Measurements from ENCODE around the gene RASSF8. TPM values are rescaled to one million over a fixed set of nuclear protein-coding genes. Genes with fewer than 3 reads are reported as not detected.

Gene RASSF8
- total RNA-seq, 1 donor from 2014 or later, result 39.5 TPM

DNA sequence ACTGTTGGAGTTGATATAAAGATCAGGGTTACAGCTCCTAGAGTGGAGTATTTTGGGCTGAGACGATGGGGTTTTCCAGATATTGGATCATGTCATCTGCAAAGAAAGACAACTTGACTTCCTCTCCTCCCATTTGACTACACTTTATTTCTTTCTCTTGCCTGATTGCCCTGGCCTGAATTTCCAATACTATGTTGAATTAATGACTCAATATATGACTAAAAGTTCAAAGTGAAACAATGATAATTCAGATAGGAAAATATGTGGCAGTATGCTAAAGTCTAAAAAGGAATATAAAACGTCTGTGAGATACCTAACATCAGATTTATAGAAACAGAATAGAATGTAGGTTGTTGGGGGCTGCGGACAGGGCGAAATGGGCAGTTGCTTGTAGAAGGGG is 94.2 kb downstream of the RASSF8 start:
- H3K4me3 ChIP-seq (ENCODE audit: insufficient read depth, low read depth, low read length), result no peak overlapping the region
- TF ChIP-seq, protein P1, sequence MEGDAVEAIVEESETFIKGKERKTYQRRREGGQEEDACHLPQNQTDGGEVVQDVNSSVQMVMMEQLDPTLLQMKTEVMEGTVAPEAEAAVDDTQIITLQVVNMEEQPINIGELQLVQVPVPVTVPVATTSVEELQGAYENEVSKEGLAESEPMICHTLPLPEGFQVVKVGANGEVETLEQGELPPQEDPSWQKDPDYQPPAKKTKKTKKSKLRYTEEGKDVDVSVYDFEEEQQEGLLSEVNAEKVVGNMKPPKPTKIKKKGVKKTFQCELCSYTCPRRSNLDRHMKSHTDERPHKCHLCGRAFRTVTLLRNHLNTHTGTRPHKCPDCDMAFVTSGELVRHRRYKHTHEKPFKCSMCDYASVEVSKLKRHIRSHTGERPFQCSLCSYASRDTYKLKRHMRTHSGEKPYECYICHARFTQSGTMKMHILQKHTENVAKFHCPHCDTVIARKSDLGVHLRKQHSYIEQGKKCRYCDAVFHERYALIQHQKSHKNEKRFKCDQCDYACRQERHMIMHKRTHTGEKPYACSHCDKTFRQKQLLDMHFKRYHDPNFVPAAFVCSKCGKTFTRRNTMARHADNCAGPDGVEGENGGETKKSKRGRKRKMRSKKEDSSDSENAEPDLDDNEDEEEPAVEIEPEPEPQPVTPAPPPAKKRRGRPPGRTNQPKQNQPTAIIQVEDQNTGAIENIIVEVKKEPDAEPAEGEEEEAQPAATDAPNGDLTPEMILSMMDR (IDR thresholded peaks at IDR 0.05; ENCODE audit: insufficient read depth, low read depth, low read length), result no peak
- no peak for TF ChIP-seq EZH2 (IDR thresholded peaks at IDR 0.05; ENCODE audit: insufficient read depth, low read length)
- no peaks in the 10 kb centered on the region for H3K9me3 ChIP-seq (ENCODE audit: insufficient read depth, low read depth, low read length)
- peaks cover 4% of the 10 kb centered on the region for H3K36me3 ChIP-seq (ENCODE audit: insufficient read depth, low read length)
- no peaks in the 10 kb centered on the region for H3K27me3 ChIP-seq (ENCODE audit: insufficient read depth, low read length)
- Mint-ChIP-seq H3K27ac (ENCODE audit: unreplicated experiment) (no peak overlapping the region), H3K36me3 (ENCODE audit: low read depth, unreplicated experiment) (no peaks in the 10 kb centered on the region), H3K4me1 (ENCODE audit: low read depth, unreplicated experiment) (peaks cover 6% of the 10 kb centered on the region), H3K4me3 (ENCODE audit: unreplicated experiment) (no peak overlapping the region), H3K9me3 (ENCODE audit: unreplicated experiment) (peaks cover under 1% of the 10 kb centered on the region), H3K27me3 (ENCODE audit: low read depth, unreplicated experiment) (no peaks in the 10 kb centered on the region)
- no peak overlapping the region for H3K9ac ChIP-seq (ENCODE audit: low read length)
- no peak overlapping the region for H3K27ac ChIP-seq (ENCODE audit: low read depth, low read length)
- DNase-seq (ENCODE audit: low read depth), result no peak
- H3K4me2 ChIP-seq (ENCODE audit: low read length), result peak overlapping the region; percentile 12
- H3K4me1 ChIP-seq (ENCODE audit: insufficient read depth, low read length), result peaks cover 11% of the 10 kb centered on the region
- peaks cover 72% of the 10 kb centered on the region for H3K79me2 ChIP-seq (ENCODE audit: insufficient read depth, low read length)
- no peak overlapping the region for H2AFZ ChIP-seq (ENCODE audit: low read depth, low read length)
- H4K20me1 ChIP-seq (ENCODE audit: insufficient read depth, low read length), result peaks cover 30% of the 10 kb centered on the region
- no peak for FAIRE-seq

DNA sequence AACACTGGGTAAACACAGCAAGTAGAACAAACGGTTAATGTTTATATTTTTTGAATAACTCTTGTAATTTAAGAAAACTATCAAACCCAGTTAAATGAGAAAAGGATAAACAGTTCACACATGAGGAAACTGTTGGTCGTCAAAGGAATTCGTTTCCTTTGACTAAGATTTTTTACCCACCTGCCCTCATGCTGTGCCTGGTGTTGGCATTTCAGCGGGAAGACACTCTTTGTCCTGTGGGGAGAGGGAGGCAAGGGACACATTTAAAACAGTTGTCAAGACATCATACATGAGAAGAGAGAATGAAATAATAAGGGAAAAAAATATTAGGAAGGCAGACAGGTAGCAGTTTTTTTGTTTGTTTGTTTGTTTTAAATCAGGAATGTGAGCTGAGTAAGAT is 95.9 kb downstream of the RASSF8 start:
- TF ChIP-seq EZH2 (IDR thresholded peaks at IDR 0.05; ENCODE audit: insufficient read depth, low read length), result no peak
- TF ChIP-seq, protein P1 (IDR thresholded peaks at IDR 0.05; ENCODE audit: insufficient read depth, low read depth, low read length), result no peak
- H3K27ac ChIP-seq (ENCODE audit: low read depth, low read length), result no peak overlapping the region
- Mint-ChIP-seq H3K9me3 (ENCODE audit: unreplicated experiment) (no peaks in the 10 kb centered on the region), H3K27ac (ENCODE audit: unreplicated experiment) (no peak overlapping the region), H3K4me3 (ENCODE audit: unreplicated experiment) (no peak overlapping the region), H3K27me3 (ENCODE audit: low read depth, unreplicated experiment) (no peaks in the 10 kb centered on the region), H3K36me3 (ENCODE audit: low read depth, unreplicated experiment) (no peaks in the 10 kb centered on the region), H3K4me1 (ENCODE audit: low read depth, unreplicated experiment) (peaks cover 6% of the 10 kb centered on the region)
- DNase-seq (ENCODE audit: low read depth) (no peak), FAIRE-seq (no peak)
- no peak overlapping the region for H3K9ac ChIP-seq (ENCODE audit: low read length)
- H2AFZ ChIP-seq (ENCODE audit: low read depth, low read length), result no peak overlapping the region
- no peaks in the 10 kb centered on the region for H3K27me3 ChIP-seq (ENCODE audit: insufficient read depth, low read length)
- peaks cover 8% of the 10 kb centered on the region for H3K4me1 ChIP-seq (ENCODE audit: insufficient read depth, low read length)
- H3K9me3 ChIP-seq (ENCODE audit: insufficient read depth, low read depth, low read length), result no peaks in the 10 kb centered on the region
- no peak overlapping the region for H3K4me3 ChIP-seq (ENCODE audit: insufficient read depth, low read depth, low read length)
- peaks cover 56% of the 10 kb centered on the region for H3K79me2 ChIP-seq (ENCODE audit: insufficient read depth, low read length)
- peaks cover 20% of the 10 kb centered on the region for H4K20me1 ChIP-seq (ENCODE audit: insufficient read depth, low read length)
- H3K36me3 ChIP-seq (ENCODE audit: insufficient read depth, low read length), result peaks cover 4% of the 10 kb centered on the region
- H3K4me2 ChIP-seq (ENCODE audit: low read length), result no peak overlapping the region

DNA sequence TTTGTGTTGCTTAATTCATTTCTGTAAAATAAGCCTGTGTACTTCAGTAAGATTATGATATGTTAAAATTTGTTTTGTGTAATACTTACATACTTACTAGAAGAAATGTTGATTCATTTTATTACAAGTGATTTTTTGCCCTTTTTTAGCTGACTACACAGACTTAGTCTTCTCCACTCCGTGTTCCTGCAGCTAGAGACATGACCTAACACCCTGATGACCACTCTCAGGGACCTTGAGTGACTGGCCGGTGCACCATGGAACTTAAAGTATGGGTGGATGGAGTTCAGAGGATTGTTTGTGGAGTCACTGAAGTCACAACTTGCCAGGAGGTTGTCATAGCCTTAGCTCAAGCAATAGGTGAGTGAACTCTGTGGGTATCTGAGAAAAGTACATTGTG is 96.6 kb downstream of the RASSF8 start:
- H3K4me1 Mint-ChIP-seq (ENCODE audit: low read depth, unreplicated experiment), result peaks cover 6% of the 10 kb centered on the region
- no peak for FAIRE-seq
- Histone ChIP-seq H3K79me2 (ENCODE audit: insufficient read depth, low read length) (peaks cover 52% of the 10 kb centered on the region), H3K27ac (ENCODE audit: low read depth, low read length) (no peak overlapping the region), H3K9me3 (ENCODE audit: insufficient read depth, low read depth, low read length) (no peaks in the 10 kb centered on the region), H3K9ac (ENCODE audit: low read length) (no peak overlapping the region), H3K36me3 (ENCODE audit: insufficient read depth, low read length) (peaks cover 4% of the 10 kb centered on the region), H3K4me3 (ENCODE audit: insufficient read depth, low read depth, low read length) (no peak overlapping the region), H3K4me1 (ENCODE audit: insufficient read depth, low read length) (peaks cover 8% of the 10 kb centered on the region), H3K27me3 (ENCODE audit: insufficient read depth, low read length) (no peaks in the 10 kb centered on the region), H4K20me1 (ENCODE audit: insufficient read depth, low read length) (peaks cover 20% of the 10 kb centered on the region), H3K4me2 (ENCODE audit: low read length) (no peak overlapping the region), H2AFZ (ENCODE audit: low read depth, low read length) (no peak overlapping the region)
- H3K27me3 Mint-ChIP-seq (ENCODE audit: low read depth, unreplicated experiment), result no peaks in the 10 kb centered on the region
- H3K27ac Mint-ChIP-seq (ENCODE audit: unreplicated experiment), result no peak overlapping the region
- H3K4me3 Mint-ChIP-seq (ENCODE audit: unreplicated experiment), result no peak overlapping the region
- H3K9me3 Mint-ChIP-seq (ENCODE audit: unreplicated experiment), result no peaks in the 10 kb centered on the region
- H3K36me3 Mint-ChIP-seq (ENCODE audit: low read depth, unreplicated experiment), result no peaks in the 10 kb centered on the region
- TF ChIP-seq, protein P1 (IDR thresholded peaks at IDR 0.05; ENCODE audit: insufficient read depth, low read depth, low read length), result no peak
- TF ChIP-seq EZH2 (IDR thresholded peaks at IDR 0.05; ENCODE audit: insufficient read depth, low read length), result no peak
- no peak for DNase-seq (ENCODE audit: low read depth)
